ENCODE results near the gene VPS37C. TPM values are rescaled to one million over a fixed set of nuclear protein-coding genes. Genes with fewer than 3 reads are reported as not detected.
"Not testable (repeated sequence)": the region's sequence is repeated elsewhere in the genome, so short reads cannot be mapped to it uniquely, and the experiment has no call there.

The VPS37C gene
- total RNA-seq, 4 donors from 2014 or later, result 11.8 to 22.2 (median 13.6) TPM

GRCh38 chr11:61171907-61172306, 10.7 kb upstream of the VPS37C start:
- peaks cover 0 to 3% (median 0%) of the 10 kb centered on the region in 4 donors for H3K9me3 ChIP-seq
- TF ChIP-seq CTCF (IDR thresholded peaks at IDR 0.05), result no peak
- no peak for TF ChIP-seq POLR2A (IDR thresholded peaks at IDR 0.05)
- no peak for TF ChIP-seq EP300 (IDR thresholded peaks at IDR 0.05)
- no peaks in the 10 kb centered on the region for H3K4me1 ChIP-seq
- no peak overlapping the region for H3K4me3 ChIP-seq
- DNase-seq (ENCODE audit: low spot score in 2 of 2), result no peak
- 88 to 91% methylated on average over 3 of the region's 3 CpGs for WGBS, 2 donors
- H3K27me3 ChIP-seq, result peaks cover 0 to 5% of the 10 kb centered on the region in 2 donors
- no peaks in the 10 kb centered on the region for H3K36me3 ChIP-seq
- no peak overlapping the region for H3K27ac ChIP-seq

GRCh38 chr11:61170566-61170965, 9.3 kb upstream of the VPS37C start:
- WGBS, 2 donors, result 73 to 80% methylated on average over 8 to 9 of the region's 9 CpGs
- no peak overlapping the region for H3K4me3 ChIP-seq
- peaks cover 0 to 5% of the 10 kb centered on the region in 2 donors for H3K27me3 ChIP-seq
- no peak for DNase-seq (ENCODE audit: low spot score in 2 of 2)
- H3K27ac ChIP-seq, result no peak overlapping the region
- TF ChIP-seq EP300 (IDR thresholded peaks at IDR 0.05) (no peak), POLR2A (IDR thresholded peaks at IDR 0.05) (no peak), CTCF (IDR thresholded peaks at IDR 0.05) (no peak)
- H3K9me3 ChIP-seq, result peaks cover 0 to 3% (median 0%) of the 10 kb centered on the region in 4 donors
- H3K36me3 ChIP-seq, result no peaks in the 10 kb centered on the region
- H3K4me1 ChIP-seq, result no peaks in the 10 kb centered on the region

- H3K27me3 ChIP-seq, result peaks cover 0 to 5% of the 10 kb centered on the region in 2 donors
- DNase-seq (ENCODE audit: low spot score in 2 of 2), result no peak
- 67 to 85% methylated on average over 1 of the region's 1 CpG for WGBS, 2 donors
- no peak overlapping the region for H3K27ac ChIP-seq
- TF ChIP-seq EP300 (IDR thresholded peaks at IDR 0.05), result no peak
- TF ChIP-seq POLR2A (IDR thresholded peaks at IDR 0.05), result no peak
- TF ChIP-seq CTCF (IDR thresholded peaks at IDR 0.05), result no peak
- no peaks in the 10 kb centered on the region for H3K36me3 ChIP-seq
- H3K4me3 ChIP-seq, result no peak overlapping the region
- H3K9me3 ChIP-seq, result peaks cover 0 to 3% (median 0%) of the 10 kb centered on the region in 4 donors
- no peaks in the 10 kb centered on the region for H3K4me1 ChIP-seq
Observed at GRCh38 chr11:61168800-61169199, 7.6 kb upstream of the VPS37C start.

GRCh38 chr11:61168042-61168688, 6.9 kb upstream of the VPS37C start:
- Histone ChIP-seq H3K9me3 (peaks cover 0 to 3% (median 0%) of the 10 kb centered on the region in 4 donors), H3K36me3 (no peaks in the 10 kb centered on the region), H3K4me1 (no peaks in the 10 kb centered on the region), H3K27me3 (peaks cover 0 to 5% of the 10 kb centered on the region in 2 donors), H3K4me3 (no peak overlapping the region), H3K27ac (no peak overlapping the region)
- DNase-seq (ENCODE audit: low spot score in 2 of 2), result no peak
- TF ChIP-seq CTCF (IDR thresholded peaks at IDR 0.05), result no peak
- no peak for TF ChIP-seq POLR2A (IDR thresholded peaks at IDR 0.05)
- TF ChIP-seq EP300 (IDR thresholded peaks at IDR 0.05), result no peak
- WGBS, 2 donors, result 88 to 92% methylated on average over 9 of the region's 9 CpGs

GRCh38 chr11:61166331-61166730, 5.1 kb upstream of the VPS37C start:
- H3K36me3 ChIP-seq; H3K9me3 ChIP-seq; H3K27me3 ChIP-seq; H3K4me3 ChIP-seq; H3K27ac ChIP-seq; DNase-seq (ENCODE audit: low spot score in 2 of 2): not testable (repeated sequence)
- H3K4me1 ChIP-seq, result peaks cover 0 to 10% (median 8%) of the 10 kb centered on the region in 4 donors
- WGBS, 2 donors, result 91 to 94% methylated on average over 15 to 16 of the region's 31 CpGs

- not testable (repeated sequence) for H3K4me3 ChIP-seq; H3K36me3 ChIP-seq; DNase-seq (ENCODE audit: low spot score in 2 of 2); H3K27ac ChIP-seq; H3K27me3 ChIP-seq; H3K9me3 ChIP-seq
- WGBS, 2 donors, result 38 to 49% methylated on average over 3 of the region's 7 CpGs
- peaks cover 0 to 11% (median 8%) of the 10 kb centered on the region in 4 donors for H3K4me1 ChIP-seq
Observed at GRCh38 chr11:61165785-61166184, 4.6 kb upstream of the VPS37C start.

Measured in tibial nerve (tissue), 4 donors.